Measurements from ENCODE around the gene HCN2.
"Not testable (repeated sequence)": the region's sequence is repeated elsewhere in the genome, so short reads cannot be mapped to it uniquely, and the experiment has no call there.

HCN2 gene

DNA sequence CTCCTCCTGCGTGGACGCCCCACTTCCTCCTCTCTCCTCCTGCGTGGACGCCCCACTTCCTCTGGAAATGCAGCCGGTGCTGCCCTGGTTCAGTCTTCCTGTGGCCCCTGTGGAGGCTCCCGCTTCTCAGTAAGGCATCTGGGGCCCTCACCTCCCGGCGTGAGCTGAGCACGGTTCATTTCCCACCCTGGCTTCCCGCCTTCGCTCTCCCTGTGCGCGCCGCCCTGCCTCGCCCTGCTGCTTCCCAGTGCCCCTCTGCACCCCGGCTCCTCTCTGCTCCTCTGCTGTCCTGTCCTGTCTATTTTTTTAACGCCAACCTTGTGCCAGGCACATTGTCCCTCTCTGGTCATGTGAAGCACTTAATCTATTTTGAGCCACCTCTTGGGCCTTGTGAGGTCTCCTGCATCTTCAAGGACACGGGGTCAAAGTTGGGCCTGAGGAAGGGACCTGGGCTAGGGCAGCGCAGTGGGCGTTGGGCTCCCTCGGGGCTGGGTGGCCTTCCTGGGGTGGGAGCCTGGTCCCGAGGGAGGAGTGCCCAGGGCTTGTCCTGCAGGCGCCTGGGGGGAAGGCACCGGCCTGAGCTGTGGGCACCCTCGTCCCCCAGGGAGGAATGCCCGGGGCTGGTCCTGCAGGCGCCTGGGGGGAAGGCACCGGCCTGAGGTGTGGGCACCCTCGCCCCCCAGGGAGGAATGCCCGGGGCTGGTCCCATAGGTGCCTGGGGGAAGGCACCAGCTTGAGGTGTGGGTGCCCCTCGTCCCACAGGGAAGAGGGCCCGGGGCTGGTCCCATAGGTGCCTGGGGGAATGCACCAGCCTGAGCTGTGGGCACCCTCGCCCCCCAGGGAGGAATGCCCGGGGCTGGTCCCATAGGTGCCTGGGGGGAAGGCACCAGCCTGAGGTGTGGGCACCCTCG lies 13.0 kb downstream of the HCN2 start:
- DNase-seq (ENCODE audit: extremely low read depth in 1 of 2, low read depth in 1 of 2), result no peak

DNA sequence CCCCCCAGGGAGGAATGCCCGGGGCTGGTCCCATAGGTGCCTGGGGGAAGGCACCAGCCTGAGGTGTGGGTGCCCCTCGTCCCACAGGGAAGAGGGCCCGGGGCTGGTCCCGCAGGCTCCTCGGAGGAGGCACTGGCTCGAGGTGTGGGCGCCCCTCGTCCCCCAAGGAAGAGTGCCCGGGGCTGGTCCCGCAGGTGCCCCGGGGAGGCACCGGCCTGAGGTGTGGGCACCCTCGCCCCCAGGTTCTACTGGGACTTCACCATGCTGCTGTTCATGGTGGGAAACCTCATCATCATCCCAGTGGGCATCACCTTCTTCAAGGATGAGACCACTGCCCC lies 13.6 kb downstream of the HCN2 start:
- not testable (repeated sequence) for DNase-seq (ENCODE audit: extremely low read depth in 1 of 2, low read depth in 1 of 2)

DNA sequence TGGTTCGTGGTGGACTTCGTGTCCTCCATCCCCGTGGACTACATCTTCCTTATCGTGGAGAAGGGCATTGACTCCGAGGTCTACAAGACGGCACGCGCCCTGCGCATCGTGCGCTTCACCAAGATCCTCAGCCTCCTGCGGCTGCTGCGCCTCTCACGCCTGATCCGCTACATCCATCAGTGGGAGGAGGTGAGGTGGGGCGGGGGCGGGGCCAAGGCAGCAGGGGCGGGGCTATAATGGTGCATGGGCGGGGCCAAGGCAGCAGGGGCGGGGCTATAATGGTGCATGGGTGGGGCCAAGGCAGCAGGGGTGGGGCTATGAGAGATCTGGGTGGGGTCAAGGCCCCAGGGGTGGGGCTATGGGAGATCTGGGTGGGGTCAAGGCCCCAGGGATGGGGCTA lies 14.1 kb downstream of the HCN2 start:
- not testable (repeated sequence) for DNase-seq (ENCODE audit: extremely low read depth in 1 of 2, low read depth in 1 of 2)

DNA sequence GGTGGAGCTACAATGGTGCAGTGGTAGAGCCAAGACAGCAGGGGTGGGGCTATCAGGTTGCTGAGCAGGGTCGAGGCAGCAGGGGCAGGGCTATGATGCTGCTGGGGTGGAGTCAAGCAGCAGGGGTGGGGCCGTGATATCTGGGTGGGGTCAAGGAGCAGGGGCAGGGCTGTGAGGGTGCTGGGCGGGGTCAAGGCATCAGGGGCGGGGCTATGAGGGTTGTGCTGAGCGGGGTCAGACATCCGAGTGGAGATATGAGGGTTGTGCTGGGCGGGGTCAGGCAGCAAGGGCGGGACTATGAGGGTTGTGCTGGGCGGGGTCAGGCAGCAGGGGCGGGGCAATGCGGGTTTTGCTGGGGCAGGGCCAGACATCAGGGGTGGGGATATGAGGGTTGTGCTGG lies 14.7 kb downstream of the HCN2 start:
- DNase-seq (ENCODE audit: extremely low read depth in 1 of 2, low read depth in 1 of 2), result no peak

DNA sequence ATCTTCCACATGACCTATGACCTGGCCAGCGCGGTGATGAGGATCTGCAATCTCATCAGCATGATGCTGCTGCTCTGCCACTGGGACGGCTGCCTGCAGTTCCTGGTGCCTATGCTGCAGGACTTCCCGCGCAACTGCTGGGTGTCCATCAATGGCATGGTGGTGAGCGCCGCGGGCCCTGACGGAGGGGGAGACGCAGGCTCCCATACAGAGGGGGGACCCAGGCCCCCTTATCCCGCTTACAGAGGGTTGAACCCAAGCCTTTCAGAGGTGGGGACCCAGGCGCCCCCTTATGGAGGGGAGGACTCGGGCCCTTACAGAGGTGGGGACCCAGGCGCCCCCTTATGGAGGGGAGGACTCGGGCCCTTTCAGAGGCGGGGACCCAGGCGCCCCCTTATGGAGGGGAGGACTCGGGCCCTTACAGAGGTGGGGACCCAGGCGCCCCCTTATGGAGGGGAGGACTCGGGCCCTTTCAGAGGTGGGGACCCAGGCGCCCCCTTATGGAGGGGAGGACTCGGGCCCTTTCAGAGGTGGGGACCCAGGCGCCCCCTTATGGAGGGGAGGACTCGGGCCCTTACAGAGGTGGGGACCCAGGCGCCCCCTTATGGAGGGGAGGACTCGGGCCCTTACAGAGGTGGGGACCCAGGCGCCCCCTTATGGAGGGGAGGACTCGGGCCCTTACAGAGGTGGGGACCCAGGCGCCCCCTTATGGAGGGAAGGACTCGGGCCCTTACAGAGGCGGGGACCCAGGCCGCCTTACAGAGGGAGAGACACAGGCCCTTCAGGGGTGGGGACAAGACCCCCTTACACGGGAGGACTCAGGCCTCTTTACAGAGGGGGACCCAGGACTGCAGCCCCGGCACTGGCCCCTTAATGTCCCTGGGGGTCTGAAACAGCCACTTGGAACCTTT lies 15.6 kb downstream of the HCN2 start:
- not testable (repeated sequence) for DNase-seq (ENCODE audit: extremely low read depth in 1 of 2, low read depth in 1 of 2)

DNA sequence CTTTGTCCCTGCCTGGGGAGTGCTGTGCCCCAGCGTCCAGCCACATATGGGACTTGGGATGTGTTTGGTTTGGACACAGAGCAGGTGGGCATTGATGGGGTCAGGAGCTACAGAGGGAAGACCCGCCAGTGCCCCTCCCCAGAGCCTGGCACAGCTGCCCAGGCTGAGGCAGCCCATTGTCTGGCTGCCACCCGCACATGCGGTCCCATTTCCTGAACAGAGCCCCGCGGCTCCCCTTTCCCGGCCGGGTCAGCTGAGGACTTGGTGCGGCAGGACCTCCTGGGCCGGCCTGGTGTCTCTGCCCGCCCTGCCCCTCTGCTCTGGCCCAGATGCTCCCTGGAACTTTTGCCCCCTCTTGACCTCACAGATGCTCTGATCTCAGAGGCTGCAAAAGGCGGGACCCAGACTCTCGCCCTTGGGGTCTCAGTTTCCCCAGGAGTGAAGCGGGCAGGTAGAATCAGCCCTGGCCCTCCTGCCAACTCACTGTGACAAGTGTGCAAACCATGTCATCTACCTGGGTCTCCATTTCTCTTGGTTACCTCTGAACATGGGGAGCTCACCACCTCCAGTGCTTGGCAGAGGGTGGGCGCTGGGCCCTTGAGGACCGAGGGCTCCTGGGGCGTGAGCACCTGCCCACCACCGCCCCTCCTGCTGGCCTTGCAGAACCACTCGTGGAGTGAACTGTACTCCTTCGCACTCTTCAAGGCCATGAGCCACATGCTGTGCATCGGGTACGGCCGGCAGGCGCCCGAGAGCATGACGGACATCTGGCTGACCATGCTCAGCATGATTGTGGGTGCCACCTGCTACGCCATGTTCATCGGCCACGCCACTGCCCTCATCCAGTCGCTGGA lies 17.8 kb downstream of the HCN2 start:
- DNase-seq (ENCODE audit: extremely low read depth in 1 of 2, low read depth in 1 of 2), result no peak

DNA sequence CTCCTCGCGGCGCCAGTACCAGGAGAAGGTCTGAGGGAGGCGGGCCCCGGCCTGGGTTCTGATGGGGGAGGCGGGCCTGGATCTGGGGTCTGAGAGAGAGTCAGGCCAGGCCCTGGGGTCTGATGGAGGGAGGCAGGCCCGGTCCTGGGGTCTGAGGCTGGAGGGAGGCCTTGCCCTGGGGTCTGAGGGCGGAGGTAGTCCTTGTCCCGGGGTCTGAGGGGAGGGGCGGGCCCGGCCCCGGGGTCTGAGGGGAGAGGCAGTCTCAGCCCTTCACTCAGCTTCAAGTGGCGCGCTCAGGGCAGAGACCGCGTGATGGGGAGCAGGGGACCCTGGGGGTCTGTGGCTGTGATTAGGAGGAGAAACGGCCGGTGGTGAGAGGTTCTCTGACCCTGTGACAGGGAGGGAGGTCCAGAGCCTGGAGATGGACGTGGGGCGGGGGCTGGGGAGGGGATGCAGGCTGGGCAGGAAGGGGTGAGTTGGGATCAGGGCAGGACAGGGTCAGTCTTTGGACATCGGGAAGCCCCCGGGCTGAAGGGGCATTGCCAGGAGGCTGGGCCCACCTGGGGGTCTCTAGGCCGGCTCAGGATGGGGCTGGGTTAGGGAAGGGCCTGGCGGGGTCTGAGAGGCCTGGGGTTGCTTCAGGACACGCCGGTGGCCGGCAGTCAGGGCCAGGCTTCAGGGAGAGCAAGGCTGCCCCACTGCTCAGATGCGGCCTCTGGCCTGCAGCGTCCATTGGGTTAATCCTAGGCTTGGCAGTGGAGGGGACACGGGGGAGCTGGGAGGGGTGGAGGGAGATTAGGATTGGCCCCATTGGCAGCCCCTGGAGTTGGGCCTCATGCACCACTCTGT lies 18.7 kb downstream of the HCN2 start:
- DNase-seq (ENCODE audit: extremely low read depth in 1 of 2, low read depth in 1 of 2), result no peak

DNA sequence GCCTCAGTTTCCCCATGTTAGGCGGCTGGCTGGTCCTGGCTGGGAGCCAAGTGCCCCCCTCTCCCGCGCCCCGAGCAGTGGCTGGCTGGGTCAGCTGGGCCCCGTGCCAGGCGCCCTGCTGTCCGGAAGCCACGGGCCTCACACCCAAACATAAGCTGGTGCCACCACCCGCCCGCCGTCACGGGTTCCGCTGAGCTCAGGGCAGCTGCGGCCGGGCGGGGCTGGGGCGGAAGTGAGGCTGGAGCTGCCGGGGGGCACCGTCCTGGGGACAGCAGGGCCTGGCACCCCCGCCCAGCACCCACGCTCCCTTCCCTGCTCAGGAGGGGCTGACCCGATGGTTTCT lies 19.3 kb downstream of the HCN2 start:
- no peak for DNase-seq (ENCODE audit: extremely low read depth in 1 of 2, low read depth in 1 of 2)

DNA sequence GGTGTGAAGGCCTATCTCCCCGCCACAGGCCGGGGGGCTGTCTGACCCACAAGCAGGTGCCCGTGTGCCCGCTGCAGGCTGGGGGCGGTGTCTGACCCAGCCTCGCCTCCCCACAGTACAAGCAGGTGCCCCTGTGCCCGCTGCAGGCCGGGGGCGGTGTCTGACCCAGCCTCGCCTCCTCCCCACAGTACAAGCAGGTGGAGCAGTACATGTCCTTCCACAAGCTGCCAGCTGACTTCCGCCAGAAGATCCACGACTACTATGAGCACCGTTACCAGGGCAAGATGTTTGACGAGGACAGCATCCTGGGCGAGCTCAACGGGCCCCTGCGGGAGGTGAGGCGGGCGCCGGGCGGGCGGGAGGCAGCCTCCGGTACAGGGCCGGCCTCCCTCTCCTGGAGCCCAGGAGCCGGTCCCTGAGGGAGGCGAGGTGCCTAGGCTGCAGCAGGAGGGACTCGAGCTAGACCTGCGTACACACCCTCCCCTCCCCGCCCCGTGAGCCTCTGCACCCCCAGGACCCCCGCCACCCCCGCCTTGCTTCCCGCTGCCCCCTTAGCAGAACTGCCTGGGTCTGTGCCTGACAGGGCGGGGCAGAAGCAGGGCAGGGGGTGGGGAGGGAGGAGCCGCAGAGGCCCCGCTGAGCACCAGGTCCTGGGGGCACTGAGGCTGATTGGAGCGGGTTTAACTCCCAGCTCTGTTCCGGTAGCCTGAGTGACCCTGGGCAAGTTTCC lies 20.6 kb downstream of the HCN2 start:
- DNase-seq (ENCODE audit: extremely low read depth in 1 of 2, low read depth in 1 of 2), result no peak

DNA sequence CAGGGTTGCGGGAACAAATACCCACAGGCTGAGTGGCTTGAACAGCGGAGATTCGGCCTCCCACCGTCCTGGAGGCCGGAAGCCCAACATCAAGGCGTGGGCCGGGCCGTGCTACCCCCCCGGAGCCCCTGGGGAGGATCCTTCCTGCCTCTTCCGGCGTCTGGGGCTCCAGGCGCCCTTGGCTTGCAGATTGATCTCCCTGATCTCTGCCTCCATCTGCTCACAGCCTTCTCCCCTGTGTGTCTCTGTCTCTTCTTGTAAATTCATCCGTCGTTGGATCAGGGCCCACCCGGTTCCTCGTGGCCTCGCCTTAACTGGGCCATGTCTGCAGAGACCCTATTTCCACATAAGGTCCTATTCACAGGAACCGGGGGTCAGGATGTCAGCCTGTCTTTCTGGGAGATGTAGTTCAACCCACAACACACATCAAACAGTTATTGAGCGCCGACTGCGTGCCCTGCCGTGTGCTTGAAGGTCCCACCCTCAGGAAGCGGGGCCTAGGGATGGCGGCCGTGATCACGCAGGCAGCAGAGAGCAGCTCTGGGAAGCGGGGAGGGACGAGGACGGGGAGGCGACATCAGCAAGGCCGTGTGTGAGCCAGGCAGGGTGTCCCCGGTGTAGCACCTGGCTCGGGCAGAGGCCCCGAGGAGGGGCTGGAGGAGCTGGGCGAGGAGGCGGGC lies 21.3 kb downstream of the HCN2 start:
- DNase-seq (ENCODE audit: extremely low read depth in 1 of 2, low read depth in 1 of 2), result no peak

DNA sequence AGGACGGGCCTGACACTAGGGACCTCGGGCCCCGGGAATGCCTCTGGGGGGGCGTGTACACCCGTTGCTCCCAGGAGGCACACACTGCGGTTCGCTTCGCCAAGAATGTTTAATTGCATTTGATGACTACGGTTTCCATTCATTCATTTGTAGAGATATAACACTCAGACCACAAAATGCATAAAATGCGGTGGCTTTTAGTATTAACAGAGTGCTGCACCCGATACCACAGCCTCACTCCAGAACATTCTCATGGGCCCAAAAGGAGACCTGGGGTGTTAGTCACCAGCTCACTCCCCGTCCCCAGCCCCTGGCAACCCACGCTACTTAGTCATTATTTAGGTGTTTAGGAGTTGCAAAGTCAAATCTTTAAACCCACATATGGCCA lies 21.8 kb downstream of the HCN2 start:
- no peak for DNase-seq (ENCODE audit: extremely low read depth in 1 of 2, low read depth in 1 of 2)

DNA sequence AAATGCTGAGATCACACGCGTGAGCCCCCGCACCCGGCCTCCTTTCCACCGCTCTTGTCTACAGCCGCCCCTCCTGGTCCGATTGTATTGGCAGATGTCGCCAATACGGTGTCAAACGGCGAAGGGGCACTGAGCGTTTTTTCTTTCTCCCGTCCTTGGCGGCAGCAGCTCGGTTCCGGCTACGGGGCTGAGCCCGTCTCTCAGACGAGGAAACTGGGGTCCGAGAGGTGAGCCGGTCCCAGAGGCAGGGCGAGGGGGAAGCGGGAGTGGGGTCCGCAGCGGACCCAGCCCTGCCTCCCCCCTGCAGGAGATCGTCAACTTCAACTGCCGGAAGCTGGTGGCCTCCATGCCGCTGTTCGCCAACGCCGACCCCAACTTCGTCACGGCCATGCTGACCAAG lies 23.3 kb downstream of the HCN2 start:
- DNase-seq (ENCODE audit: extremely low read depth in 1 of 2, low read depth in 1 of 2), result no peak

DNA sequence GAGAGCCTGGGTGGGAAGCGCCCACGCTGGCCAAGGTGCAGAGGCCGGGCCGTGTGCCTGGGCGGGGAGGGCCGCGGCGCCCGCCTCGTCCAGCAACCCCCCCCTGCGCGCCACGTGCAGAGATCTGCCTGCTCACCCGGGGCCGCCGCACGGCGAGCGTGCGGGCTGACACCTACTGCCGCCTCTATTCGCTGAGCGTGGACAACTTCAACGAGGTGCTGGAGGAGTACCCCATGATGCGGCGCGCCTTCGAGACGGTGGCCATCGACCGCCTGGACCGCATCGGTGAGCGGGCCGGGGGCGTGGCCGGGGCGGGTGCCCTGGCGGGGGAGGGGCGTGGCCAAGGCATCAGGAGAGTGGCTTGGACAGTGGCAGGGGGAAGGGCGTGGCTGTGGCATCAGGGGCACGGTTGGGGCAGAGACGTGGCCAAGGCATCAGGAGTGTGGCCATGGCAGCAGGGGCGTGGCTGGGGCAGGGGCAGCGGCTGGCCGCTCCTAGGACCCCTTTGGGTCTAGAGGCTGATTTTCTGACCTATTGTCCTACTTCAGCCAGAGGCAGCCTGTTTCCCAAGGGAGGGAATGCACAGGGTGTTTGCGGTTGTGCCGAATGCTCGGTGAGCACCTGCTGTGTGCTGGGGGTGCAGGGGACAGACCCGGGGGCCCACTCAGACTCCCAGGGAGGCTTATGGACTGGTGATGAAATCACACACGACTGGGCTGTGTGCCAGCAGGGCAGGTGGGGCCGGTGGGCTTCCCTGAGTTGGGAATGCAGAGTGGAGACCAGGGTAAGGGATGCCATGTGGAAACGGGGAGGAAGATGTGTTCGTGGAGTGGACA lies 24.3 kb downstream of the HCN2 start:
- no peak for DNase-seq (ENCODE audit: extremely low read depth in 1 of 2, low read depth in 1 of 2)

DNA sequence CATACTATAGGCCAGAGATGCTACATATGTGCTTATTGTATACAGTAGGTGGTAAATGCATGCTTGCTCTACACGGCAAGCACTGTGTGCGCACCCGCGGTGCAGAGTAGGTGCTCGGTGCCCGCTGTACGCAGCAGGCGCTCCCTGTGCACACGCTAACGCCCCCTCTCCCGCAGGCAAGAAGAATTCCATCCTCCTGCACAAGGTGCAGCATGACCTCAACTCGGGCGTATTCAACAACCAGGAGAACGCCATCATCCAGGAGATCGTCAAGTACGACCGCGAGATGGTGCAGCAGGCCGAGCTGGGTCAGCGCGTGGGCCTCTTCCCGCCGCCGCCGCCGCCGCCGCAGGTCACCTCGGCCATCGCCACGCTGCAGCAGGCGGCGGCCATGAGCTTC lies 25.9 kb downstream of the HCN2 start:
- DNase-seq (ENCODE audit: extremely low read depth in 1 of 2, low read depth in 1 of 2), result no peak

DNA sequence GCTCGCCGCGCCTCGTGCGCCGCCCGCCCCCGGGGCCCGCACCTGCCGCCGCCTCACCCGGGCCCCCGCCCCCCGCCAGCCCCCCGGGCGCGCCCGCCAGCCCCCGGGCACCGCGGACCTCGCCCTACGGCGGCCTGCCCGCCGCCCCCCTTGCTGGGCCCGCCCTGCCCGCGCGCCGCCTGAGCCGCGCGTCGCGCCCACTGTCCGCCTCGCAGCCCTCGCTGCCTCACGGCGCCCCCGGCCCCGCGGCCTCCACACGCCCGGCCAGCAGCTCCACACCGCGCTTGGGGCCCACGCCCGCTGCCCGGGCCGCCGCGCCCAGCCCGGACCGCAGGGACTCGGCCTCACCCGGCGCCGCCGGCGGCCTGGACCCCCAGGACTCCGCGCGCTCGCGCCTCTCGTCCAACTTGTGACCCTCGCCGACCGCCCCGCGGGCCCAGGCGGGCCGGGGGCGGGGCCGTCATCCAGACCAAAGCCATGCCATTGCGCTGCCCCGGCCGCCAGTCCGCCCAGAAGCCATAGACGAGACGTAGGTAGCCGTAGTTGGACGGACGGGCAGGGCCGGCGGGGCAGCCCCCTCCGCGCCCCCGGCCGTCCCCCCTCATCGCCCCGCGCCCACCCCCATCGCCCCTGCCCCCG lies 26.5 kb downstream of the HCN2 start:
- DNase-seq (ENCODE audit: extremely low read depth in 1 of 2, low read depth in 1 of 2), result no peak

DNA sequence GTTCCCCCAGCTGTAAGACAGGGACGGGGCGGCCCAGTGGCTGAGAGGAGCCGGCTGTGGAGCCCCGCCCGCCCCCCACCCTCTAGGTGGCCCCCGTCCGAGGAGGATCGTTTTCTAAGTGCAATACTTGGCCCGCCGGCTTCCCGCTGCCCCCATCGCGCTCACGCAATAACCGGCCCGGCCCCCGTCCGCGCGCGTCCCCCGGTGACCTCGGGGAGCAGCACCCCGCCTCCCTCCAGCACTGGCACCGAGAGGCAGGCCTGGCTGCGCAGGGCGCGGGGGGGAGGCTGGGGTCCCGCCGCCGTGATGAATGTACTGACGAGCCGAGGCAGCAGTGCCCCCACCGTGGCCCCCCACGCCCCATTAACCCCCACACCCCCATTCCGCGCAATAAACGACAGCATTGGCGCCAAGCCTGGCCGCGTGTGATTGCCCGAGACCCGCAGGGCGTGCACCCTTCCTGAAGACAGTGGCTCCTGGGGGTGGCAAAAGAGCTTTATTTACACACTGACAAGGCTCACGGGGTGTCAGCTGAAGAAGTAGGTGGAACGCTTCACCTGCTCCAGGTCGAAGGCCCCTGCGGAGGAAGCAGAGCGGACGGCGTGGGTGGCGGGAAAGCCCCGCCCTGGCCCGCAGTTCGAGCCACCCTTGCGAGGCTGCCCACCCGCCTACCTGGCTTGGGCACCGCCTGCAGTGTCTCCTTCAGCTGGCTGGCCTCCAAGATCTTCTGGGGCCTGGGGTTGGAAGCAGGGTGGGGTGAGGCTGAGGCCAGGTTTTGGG lies 27.3 kb downstream of the HCN2 start:
- no peak for DNase-seq (ENCODE audit: extremely low read depth in 1 of 2, low read depth in 1 of 2)
